Pancreas (tissue), 10 donors: ENCODE data around the gene SFSWAP. TPM values are rescaled to one million over a fixed set of nuclear protein-coding genes. Genes with fewer than 3 reads are reported as not detected.

Source experiments
- ATAC-seq, 4 donors: fragments of 200-7000 bp; cut with Tn5 transposase; one replicate each; pipeline versions ENCODE4 v1.8.0 to v1.9.1; 2020; ENCODE audit warnings: mild to moderate bottlenecking in 4 of 4, moderate library complexity in 4 of 4
- DNase-seq, 6 donors: peaks; one replicate each; pipeline ENCODE4 v3.0.0-alpha.2; 2020
- FAIRE-seq: peaks from 2 replicates; lab custom pipeline; 2012; peaks lifted over from hg19 to GRCh38; lab: Jason Lieb, UNC
- H3K27ac ChIP-seq, 4 donors: fragments of 200-600 bp; sonication (generic); 1 replicate in 3 of 4; 2 replicates in 1 of 4; pipeline versions ENCODE4 v1.5.0 to v1.8.0; 2020
- H3K27me3 ChIP-seq, 4 donors: fragments of 200-600 bp; one replicate each; pipeline ENCODE4 v1.8.0; 2021
- H3K36me3 ChIP-seq, 3 donors: fragments of 200-600 bp; sonication (generic) in 1 of 3; one replicate each; pipeline versions ENCODE4 v1.5.0 to v1.8.0; 2020 to 2021
- H3K4me1 ChIP-seq, 3 donors: fragments of 200-600 bp; one replicate each; pipeline ENCODE4 v1.8.0; 2021
- H3K4me3 ChIP-seq, 4 donors: fragments of 200-600 bp; sonication (generic) in 2 of 4; one replicate each; pipeline versions ENCODE4 v1.5.0 to v1.8.0; 2020 to 2021
- H3K9me3 ChIP-seq, 4 donors: fragments of 200-600 bp; one replicate each; pipeline ENCODE4 v1.8.0; 2021
- WGBS, 2 donors: extraction: QIAGEN DNeasy Blood & Tissue Kit; methylation state at CpG; one replicate each; pipeline ENCODE4 v1.1.7; 2013; 5-methylcytosine and 5-hydroxymethylcytosine counted together
- intact Hi-C, 3 donors: fragments of 100-400 bp; cut with DNase I; formaldehyde crosslinking; loops; one replicate each; pipeline versions ENCODE4 v1.11.1 to v1.14.2; 2022
- polyA plus RNA-seq, 2 donors: library from polyadenylated mRNA; stranded (reverse); fragments of 200-250 nt; gene quantifications; one replicate each; pipeline ENCODE4 v1.2.3, GENCODE V29; 2013
- total RNA-seq, 6 donors: library from RNA; stranded (reverse); fragmentation: NEBNext Ultra II Directional in 4 of 6; extraction: Animal tissue kit (Norgen Biotek cat#: 25700) in 4 of 6; gene quantifications; one replicate each; pipeline versions ENCODE4 v1.2.1 to v1.2.4, GENCODE V29; 2021 to 2023
- TF ChIP-seq, protein P1 (sequence below), 4 donors: fragments of 200-600 bp; sonication (generic) in 3 of 4; IDR thresholded peaks; one replicate each; pipeline versions ENCODE4 v1.5.0 to v1.8.0; 2021; ENCODE audit warnings: antibody characterized with exemption in 4 of 4
- donor health status: healthy with polysubstance abuse.
- donor health status: DM: no; HTN: no; CAD: no; lungs with moderate emphysema.
- donor health status: DM: no; HTN: no; CAD: no.
- donor health status: control.
- donor health status: control.
- donor health status: Bipolar disorder and iron deficiency.
- donor health status: DM: yes; HTN: yes; CAD: no.
- donor health status: DM: no; HTN: no; CAD: no.
- donor health status: DM: no; HTN: no; CAD: no.
- donor health status: DM: yes; HTN: yes; CAD: no.

SFSWAP gene
- total and polyA plus RNA-seq, 8 donors: 12.9 to 50.7 (median 20.6) TPM

DNA sequence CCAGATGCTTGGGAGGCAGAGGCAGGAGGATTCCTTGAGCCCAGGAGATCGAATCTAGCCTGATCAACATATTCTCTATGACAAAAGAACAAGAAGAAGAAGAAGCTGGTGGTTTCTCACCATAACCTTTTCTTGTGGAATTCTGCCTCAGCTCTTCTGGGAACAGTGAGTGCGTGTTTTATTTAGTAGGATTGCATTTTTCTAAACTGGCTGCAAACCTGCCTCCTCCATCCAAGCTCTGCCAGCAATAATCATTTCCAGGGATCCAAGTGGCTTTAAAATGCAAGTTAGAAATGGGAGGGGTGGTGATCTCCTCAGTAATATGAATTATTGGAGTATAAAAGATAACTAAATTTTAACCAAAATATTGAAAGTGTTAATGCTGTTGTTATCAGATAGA lies 71.2 kb downstream of the SFSWAP start:
- TF ChIP-seq, protein P1, sequence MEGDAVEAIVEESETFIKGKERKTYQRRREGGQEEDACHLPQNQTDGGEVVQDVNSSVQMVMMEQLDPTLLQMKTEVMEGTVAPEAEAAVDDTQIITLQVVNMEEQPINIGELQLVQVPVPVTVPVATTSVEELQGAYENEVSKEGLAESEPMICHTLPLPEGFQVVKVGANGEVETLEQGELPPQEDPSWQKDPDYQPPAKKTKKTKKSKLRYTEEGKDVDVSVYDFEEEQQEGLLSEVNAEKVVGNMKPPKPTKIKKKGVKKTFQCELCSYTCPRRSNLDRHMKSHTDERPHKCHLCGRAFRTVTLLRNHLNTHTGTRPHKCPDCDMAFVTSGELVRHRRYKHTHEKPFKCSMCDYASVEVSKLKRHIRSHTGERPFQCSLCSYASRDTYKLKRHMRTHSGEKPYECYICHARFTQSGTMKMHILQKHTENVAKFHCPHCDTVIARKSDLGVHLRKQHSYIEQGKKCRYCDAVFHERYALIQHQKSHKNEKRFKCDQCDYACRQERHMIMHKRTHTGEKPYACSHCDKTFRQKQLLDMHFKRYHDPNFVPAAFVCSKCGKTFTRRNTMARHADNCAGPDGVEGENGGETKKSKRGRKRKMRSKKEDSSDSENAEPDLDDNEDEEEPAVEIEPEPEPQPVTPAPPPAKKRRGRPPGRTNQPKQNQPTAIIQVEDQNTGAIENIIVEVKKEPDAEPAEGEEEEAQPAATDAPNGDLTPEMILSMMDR (IDR thresholded peaks at IDR 0.05): no peak
- Histone ChIP-seq H3K27ac (no peak overlapping the region), H3K9me3 (no peaks in the 10 kb centered on the region), H3K27me3 (no peaks in the 10 kb centered on the region), H3K36me3 (peaks cover 0 to 44% (median 4%) of the 10 kb centered on the region in 3 donors), H3K4me3 (no peak overlapping the region), H3K4me1 (no peaks in the 10 kb centered on the region)
- ATAC-seq: no peak
- WGBS, 2 donors: 96 to 98% methylated on average over 2 of the region's 2 CpGs
- intact Hi-C loops: no loop called here
- no peak for DNase-seq
- FAIRE-seq: no peak

DNA sequence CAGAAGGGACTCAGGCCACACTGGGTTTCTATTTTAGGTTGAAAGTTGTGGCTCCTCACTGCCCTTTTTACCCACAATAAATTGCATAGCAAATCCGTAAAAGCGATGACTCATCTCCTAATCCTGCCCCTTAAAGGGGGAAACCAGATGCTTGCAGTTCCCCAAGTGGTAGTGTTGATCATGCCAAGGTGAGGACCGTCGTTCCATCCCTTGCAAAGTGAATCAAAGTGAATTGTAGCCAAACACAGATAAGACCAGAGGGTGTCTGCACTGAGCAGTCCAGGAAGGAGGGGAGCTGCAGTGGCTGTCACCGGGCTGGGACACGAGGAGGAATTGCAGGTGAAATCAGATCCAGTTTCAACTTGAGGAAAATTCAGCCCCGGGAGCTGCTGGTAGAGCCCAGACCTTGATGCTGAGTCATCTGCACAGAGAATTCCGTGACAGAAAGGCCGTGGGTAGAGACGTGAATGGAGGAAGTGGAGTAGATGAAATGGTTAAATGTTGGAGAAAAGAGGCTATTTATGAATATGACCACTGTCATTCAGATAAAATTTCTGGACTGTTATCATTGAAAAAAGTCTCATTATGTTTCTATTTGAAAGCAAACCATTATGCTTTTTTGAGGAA lies 73.1 kb downstream of the SFSWAP start:
- H3K27ac ChIP-seq: no peak overlapping the region
- WGBS, 2 donors: 85 to 90% methylated on average over 10 of the region's 10 CpGs
- intact Hi-C loops: no loop called here
- H3K4me1 ChIP-seq: no peaks in the 10 kb centered on the region
- peaks cover 0 to 49% (median 4%) of the 10 kb centered on the region in 3 donors for H3K36me3 ChIP-seq
- DNase-seq (peak in 1 of 6 donors; percentile 9), FAIRE-seq (no peak), ATAC-seq (no peak)
- H3K27me3 ChIP-seq: no peaks in the 10 kb centered on the region
- H3K4me3 ChIP-seq: no peak overlapping the region
- TF ChIP-seq, protein P1 (IDR thresholded peaks at IDR 0.05): no peak
- no peaks in the 10 kb centered on the region for H3K9me3 ChIP-seq

DNA sequence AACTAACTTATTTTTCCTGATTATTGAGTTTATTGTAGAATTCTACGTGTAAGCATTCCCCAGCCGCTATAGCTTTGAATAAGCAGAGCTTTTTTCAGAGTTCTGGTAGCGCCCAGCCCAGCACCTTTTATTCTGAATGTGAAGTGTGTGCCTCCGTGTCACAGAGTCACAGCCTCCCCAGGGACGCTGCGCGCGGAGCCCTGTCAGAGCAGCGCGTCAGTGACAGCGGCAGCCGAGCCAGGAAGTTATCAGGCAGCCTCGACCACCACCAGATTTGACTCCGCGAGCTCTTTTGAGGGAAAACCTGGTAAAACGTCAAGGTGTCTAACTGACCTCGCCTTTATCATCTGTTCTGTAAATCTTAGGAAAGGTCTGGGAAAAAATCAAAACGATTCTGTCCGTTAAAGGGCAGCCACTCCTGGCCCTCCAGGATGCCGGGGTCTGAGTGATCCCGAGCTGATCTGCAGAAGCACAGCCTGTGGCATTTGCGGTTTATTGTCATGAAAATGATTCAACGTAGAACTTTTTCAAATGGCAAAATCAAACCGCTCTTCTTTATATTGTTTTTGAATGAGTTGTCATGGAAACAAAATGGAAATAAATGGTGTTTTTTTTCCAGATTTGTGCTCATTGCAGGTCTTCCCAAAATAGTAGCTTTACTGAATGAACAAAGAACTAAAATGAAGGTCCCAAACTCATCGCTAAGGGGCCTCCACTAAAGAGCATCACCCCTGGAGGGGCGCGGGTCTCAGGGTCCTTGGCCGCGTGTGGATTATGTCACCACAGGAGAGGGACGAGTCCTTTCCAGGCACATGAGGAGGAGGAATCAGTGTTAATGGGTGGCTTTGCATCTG lies 74.2 kb downstream of the SFSWAP start:
- Histone ChIP-seq H3K36me3 (peaks cover 0 to 44% (median 4%) of the 10 kb centered on the region in 3 donors), H3K27ac (no peak overlapping the region), H3K27me3 (no peaks in the 10 kb centered on the region), H3K9me3 (no peaks in the 10 kb centered on the region), H3K4me1 (no peaks in the 10 kb centered on the region), H3K4me3 (no peak overlapping the region)
- ATAC-seq: no peak
- TF ChIP-seq, protein P1 (IDR thresholded peaks at IDR 0.05): no peak
- 90 to 92% methylated on average over 30 of the region's 30 CpGs for WGBS, 2 donors
- intact Hi-C loops: no loop called here
- DNase-seq: no peak
- no peak for FAIRE-seq

DNA sequence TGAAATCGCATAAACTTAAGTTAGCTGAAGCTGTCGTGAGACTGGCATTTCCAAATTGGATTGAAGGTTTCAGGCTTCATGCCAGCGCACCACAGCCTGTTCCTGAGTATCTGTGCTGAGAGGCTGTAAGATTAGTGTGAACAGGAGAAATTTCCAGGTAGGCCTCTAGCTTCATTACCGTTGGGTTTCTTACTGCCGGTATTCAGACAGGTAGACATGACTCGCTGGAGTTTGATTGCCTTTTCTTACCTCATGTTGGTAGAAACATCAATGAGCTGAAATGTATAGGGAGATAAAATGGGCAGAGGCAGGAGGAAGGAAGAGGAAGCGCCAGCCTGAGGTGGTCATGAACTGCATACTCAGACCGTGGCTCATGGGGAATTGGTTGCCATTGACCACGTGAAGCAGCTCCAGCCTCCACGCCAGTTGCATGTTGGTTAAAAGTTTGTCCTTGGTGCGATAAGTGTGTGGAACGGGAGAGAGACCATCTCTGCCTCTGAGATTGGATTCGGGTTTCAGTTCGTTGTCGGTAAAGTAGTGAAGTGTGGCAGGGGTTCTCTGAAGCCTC lies 75.0 kb downstream of the SFSWAP start:
- Histone ChIP-seq H3K4me3 (no peak overlapping the region), H3K4me1 (no peaks in the 10 kb centered on the region), H3K27me3 (no peaks in the 10 kb centered on the region), H3K36me3 (peaks cover 0 to 49% (median 4%) of the 10 kb centered on the region in 3 donors), H3K27ac (no peak overlapping the region), H3K9me3 (no peaks in the 10 kb centered on the region)
- TF ChIP-seq, protein P1 (IDR thresholded peaks at IDR 0.05): no peak
- intact Hi-C loops: no loop called here
- ATAC-seq: no peak
- no peak for FAIRE-seq
- no peak for DNase-seq
- 93 to 97% methylated on average over 15 of the region's 15 CpGs for WGBS, 2 donors
